ENCODE data around the gene HSPH1. TPM values are rescaled to one million over a fixed set of nuclear protein-coding genes. Genes with fewer than 3 reads are reported as not detected.

HSPH1 gene
- total RNA-seq, 1 experiment from 2014 or later: 116 TPM

GRCh38 chr13:31136724-31137123 is 25.0 kb downstream of the HSPH1 start:
- H3K9me2 ChIP-seq (ENCODE audit: insufficient read depth): no peaks in the 10 kb centered on the region

More at GRCh38 chr13:31136724-31137123, 25.0 kb downstream of the HSPH1 start:
- no peaks in the 10 kb centered on the region for H3K27me3 ChIP-seq (ENCODE audit: insufficient read depth, low read length)
- no peak overlapping the region for H2AFZ ChIP-seq (ENCODE audit: low read depth, low read length, poor library complexity, severe bottlenecking)
- ChIA-PET RAD21 (ENCODE audit: low non-redundant PET in 1 of 2, low total read pairs in 2 of 2, uncharacterized antibody in 2 of 2, unreplicated experiment in 2 of 2) (no interaction called here), POLR2A (no interaction called here), CTCF (no interaction called here)
- intact Hi-C loops (cut with micrococcal nuclease): no loop called here
- DNase-seq (ENCODE audit: low read depth, low spot score) (no peak), ATAC-seq (no peak)
- TF ChIP-seq ZBTB33 (IDR thresholded peaks at IDR 0.05; ENCODE audit: extremely low read depth, insufficient replicate concordance, low read length) (no peak), CEBPB (IDR thresholded peaks at IDR 0.05; ENCODE audit: low read depth) (no peak), POLR2AphosphoS5 (IDR thresholded peaks at IDR 0.05; ENCODE audit: low read depth, low read length) (no peak), ELF1 (IDR thresholded peaks at IDR 0.05; ENCODE audit: borderline replicate concordance, low read depth) (no peak), SIN3A (IDR thresholded peaks at IDR 0.05; ENCODE audit: low read depth) (no peak), YY1 (IDR thresholded peaks at IDR 0.05; ENCODE audit: extremely low read depth, insufficient replicate concordance, low read depth, low read length) (no peak), ZNF274 (IDR thresholded peaks at IDR 0.05; ENCODE audit: low read depth, low read length) (no peak), EZH2phosphoT487 (IDR thresholded peaks at IDR 0.05; ENCODE audit: borderline replicate concordance) (no peak), FOSL1 (IDR thresholded peaks at IDR 0.05; ENCODE audit: low read depth) (no peak), ATF3 (IDR thresholded peaks at IDR 0.05) (no peak), REST (IDR thresholded peaks at IDR 0.05; ENCODE audit: low read depth) (no peak), RAD21 (IDR thresholded peaks at IDR 0.05; ENCODE audit: low read depth) (no peak), SP1 (IDR thresholded peaks at IDR 0.05; ENCODE audit: low read depth) (no peak), POLR2A (IDR thresholded peaks at IDR 0.05; ENCODE audit: borderline replicate concordance, extremely low read depth, insufficient read depth, insufficient read length) (no peak), CTCF (IDR thresholded peaks at IDR 0.05 in 2 of 3, conservative IDR thresholded peaks at IDR 0.05 in 1 of 3; ENCODE audit: borderline replicate concordance in 1 of 3, insufficient read depth in 1 of 3, low read depth in 2 of 3, low read length in 2 of 3) (no peak), ZFX (IDR thresholded peaks at IDR 0.05) (no peak), SRF (IDR thresholded peaks at IDR 0.05; ENCODE audit: low read depth) (no peak), EGR1 (IDR thresholded peaks at IDR 0.05; ENCODE audit: low read depth) (no peak), EZH2 (IDR thresholded peaks at IDR 0.05) (no peak)
- no peak overlapping the region for H3K4me3 ChIP-seq (replicated peaks in 1 of 2; ENCODE audit: low read depth in 1 of 2, low read length in 2 of 2)
- no peak overlapping the region for H3K4me2 ChIP-seq (ENCODE audit: low read length)
- TSS peak; percentile 21 for BruUV-seq (replicated peaks)
- peaks cover 62 to 68% of the 10 kb centered on the region in 2 experiments for H3K36me3 ChIP-seq (ENCODE audit: control insufficient read depth in 1 of 2, insufficient read depth in 2 of 2, low read length in 2 of 2)
- H4K20me1 ChIP-seq (ENCODE audit: insufficient read depth): peaks cover 27% of the 10 kb centered on the region; the same call in 1 of the 2 replicates
- H3K27ac ChIP-seq (ENCODE audit: low read depth, low read length): no peak overlapping the region
- H3K4me1 ChIP-seq (ENCODE audit: control insufficient read depth in 1 of 2, insufficient read depth in 2 of 2, low read length in 2 of 2): no peaks in the 10 kb centered on the region
- peaks cover 33% of the 10 kb centered on the region for H3K79me2 ChIP-seq (ENCODE audit: insufficient read depth, low read length)
- no peak overlapping the region for H3K9ac ChIP-seq (ENCODE audit: low read length)
- no peaks in the 10 kb centered on the region for H3K9me3 ChIP-seq (ENCODE audit: control insufficient read depth in 1 of 2, insufficient read depth in 1 of 2, low read depth in 1 of 2, low read length in 2 of 2)
